Activated CD4-positive, alpha-beta T cell treated with anti-CD3 and anti-CD28 coated beads for 1 hour (primary cell): Measurements from ENCODE around the gene BCR.

Experiments used
- DNase-seq: peaks from one replicate; pipeline ENCODE4 v3.0.0-alpha.2; 2020

BCR gene

DNA sequence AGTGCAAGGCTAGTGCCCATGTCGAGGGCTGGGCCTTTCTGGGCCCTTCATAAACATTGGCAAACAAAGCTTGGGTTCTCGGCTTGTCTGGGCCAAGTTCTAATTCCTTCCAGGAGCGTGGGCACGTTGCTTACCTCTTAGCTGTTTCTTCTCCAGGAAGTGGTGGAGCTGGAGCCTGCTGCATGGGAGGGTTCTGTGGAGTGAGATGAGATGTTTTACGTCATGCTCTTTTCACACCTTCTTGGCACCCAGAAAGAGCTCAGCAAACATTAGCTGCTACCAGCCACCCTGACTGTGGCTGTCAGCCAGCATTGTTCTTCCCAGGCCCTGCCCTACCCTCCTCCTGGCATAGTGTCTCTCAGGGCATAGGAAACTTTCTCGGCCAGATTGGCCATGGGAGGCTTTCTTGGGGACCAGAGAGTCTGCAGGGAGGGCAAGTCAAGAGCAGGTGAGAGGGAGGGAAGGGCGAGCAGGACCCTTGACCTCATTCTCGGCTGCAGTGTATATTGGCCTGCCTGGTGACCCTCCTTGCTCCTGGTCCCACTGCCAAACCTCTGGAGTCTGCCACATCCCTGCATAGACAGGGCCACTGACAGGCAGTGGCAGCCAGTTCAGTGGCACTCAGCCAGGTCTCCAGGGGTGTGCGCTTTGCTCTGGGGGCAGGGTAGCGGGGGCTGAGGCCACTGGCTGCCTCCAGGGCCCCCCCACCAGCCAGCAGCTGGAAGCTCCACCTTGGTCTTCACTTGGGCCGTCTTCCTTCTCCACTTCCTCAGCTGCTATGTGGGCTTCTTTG lies 98.8 kb downstream of the BCR start:
- DNase-seq: no peak

DNA sequence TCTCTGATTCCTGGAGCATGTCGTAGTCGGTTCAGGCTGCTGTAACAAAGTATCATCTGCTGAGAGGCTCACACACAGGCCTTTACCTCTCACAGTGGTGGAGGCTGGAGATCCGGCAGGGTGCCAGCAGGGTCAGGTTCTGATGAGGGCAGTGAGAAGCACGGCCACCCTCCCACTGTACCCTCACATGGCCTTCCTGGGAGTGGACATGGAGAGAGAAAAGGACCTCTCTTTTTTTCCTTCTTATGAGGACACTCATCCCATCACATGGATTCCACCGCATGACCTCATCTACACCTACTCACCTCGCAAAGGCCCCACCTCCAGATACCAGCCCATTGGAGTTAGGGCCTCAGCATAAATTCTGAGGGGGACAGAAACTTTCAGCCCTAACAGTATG lies 99.5 kb downstream of the BCR start:
- no peak for DNase-seq

- DNase-seq: no peak
These were observed 100.2 kb downstream of the BCR start for GRCh38 chr22:23280356-23281052.

GRCh38 chr22:23281053-23281405 lies 100.7 kb downstream of the BCR start:
- no peak for DNase-seq

GRCh38 chr22:23281406-23282088 lies 101.2 kb downstream of the BCR start:
- peak; percentile 71 for DNase-seq

DNA sequence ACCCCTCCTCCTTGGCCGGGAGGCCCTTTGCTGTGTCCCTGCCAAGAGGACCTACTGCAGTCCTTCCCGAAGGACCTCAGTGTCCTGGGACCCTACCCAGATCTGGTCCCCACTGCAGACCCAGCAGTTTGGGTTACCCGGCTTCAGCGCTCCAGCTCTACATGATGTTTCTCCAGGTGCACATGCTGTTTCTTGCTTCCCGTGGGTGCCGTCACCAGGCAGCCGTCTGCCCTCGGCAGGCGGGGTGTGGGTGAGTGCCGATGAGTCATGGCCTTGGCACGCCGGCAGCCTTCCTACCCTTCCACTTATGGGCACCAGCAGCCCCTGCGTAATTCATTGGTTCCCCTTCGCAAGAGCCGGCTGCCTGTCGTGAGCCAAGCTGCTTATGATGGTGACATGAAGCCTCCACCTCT lies 101.8 kb downstream of the BCR start:
- no peak for DNase-seq

DNA sequence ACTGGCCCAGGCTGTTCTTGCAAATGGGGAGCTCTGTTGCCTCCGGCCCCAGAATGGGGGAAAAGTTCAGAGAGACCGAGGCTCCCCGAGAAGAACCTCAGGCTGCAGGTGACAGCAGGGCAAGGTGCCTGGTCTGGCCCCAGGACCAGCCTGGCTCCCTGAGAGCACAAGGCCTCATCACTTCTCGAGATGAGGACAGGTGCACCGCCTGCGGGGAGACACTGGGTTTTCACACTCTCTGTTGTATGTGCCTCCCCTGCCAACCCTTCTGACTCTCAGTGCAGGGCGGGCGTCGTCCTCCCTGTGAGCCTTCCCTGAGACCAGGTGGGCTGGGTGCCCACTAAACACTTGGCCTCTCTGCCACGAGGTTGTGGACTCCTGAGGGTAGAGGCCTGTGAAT lies 102.2 kb downstream of the BCR start:
- no peak for DNase-seq

DNA sequence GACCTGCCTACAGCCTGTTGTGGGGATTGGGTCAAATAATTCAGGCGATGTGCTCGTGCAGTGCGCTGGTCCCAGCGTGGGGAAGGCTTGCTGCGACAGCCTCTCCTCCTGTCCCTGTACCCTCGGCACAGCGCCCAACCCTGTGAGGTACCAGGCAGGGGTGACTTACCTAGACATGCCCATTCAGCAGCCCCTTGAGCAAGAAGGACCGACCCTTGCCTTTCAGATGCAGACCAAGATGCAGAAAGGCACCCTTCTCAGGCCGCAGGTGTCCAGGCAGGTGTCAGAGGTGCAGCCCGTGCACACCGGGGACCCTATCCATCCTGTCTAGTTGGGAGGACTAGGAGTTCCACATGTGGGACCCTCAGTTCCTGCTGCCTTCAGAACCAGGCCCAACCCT lies 102.7 kb downstream of the BCR start:
- DNase-seq: no peak

DNA sequence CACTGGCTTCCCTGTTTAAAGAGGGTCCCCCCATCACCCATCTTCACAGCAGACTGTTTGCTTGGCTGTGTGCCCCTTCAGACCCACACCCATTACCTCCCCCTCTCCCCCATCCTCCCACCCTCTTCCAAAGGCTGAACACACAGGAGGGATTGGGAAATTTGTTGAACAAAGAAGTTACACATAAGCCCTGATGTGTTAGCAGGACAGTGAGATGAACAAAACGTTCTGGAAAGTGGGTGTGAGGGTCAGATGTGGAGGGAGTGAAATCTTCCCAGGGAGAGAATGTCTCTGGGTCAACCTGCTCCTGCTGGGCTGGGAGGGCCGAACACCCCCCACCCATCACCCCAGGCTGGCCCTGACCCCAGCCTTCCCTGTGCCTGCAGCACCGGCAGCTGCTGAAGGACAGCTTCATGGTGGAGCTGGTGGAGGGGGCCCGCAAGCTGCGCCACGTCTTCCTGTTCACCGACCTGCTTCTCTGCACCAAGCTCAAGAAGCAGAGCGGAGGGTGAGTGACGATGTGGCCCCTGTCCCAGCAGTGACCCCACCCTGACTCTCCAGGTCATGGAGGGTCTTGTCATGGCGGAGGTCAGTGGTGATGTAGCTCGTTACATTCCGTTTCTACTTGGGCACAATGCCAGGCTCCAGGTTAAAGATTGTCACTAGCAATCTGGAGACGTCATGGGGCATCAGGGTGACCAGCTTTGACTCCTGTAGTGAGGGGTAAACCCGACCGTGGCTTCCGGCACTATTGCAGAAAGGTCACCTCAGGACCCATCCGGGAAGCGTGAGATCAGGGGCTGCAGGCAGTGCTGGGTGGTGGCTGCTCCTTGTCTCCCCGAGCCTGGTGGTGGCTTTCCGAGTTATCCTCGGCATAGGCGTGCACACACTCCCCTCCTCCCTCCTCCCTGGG lies 103.5 kb downstream of the BCR start:
- DNase-seq: no peak

GRCh38 chr22:23284504-23285033 lies 104.3 kb downstream of the BCR start:
- DNase-seq: no peak

DNA sequence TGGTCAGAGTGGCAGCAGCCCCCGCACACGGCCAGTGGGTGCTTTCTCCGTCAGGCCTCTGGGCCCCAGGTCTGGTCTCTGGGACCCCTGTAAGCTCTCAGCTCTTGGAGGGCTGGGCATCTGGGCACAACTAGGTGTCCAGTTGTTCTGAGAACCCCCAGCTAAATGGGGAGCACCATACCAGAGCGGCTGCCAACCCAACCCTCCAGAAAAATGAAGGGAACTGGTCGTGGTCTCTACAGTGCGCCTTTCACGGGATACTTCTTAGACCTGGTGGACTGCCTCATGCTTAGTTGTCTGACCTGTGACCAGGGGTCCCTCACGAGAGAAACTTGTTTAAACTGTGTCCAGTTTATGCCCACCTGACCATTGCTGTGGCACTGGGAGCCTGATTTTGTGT lies 104.9 kb downstream of the BCR start:
- no peak for DNase-seq

DNA sequence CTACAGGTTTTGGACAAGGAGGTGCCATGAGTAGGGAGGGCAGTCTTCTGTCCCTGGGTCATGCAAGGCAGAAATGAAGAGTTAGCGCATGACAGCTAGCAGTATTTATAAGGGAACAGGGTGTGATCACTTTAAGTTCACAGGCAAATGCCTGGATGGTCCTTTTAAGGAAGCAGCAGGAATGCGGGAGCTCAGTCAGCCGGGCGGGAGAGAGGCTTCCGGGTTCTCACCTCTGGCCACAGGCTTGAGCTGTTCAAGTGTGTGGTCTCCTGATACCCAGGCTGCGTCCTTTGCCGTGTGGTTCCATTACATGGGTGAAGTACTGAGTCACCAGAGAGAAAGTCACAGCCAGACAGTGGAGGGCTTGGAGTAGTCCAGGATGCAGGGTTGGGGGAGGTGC lies 105.4 kb downstream of the BCR start:
- DNase-seq: no peak

DNA sequence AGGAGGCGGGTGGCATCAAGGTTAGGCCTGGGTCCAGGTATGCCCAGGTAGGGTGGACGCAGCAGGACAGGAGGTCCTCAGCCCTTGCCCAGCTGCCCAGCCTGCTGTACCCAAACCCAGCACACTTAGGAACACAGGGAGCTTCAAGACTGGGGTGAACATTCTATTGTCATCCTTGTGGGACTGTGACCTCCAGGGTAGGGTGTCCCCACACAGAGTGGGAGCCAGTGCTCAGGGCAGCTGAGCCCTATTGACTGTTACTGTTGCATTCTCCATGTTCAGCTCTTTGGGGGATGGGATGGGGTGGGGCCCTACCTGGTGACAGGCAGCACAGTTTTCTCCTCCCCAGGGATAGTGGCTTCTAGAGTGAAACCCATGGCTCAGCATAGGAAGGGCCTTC lies 106.0 kb downstream of the BCR start:
- DNase-seq: no peak

- DNase-seq: no peak
These were observed 107.1 kb downstream of the BCR start for GRCh38 chr22:23287136-23288095.

GRCh38 chr22:23288301-23289129 lies 108.2 kb downstream of the BCR start:
- no peak for DNase-seq

DNA sequence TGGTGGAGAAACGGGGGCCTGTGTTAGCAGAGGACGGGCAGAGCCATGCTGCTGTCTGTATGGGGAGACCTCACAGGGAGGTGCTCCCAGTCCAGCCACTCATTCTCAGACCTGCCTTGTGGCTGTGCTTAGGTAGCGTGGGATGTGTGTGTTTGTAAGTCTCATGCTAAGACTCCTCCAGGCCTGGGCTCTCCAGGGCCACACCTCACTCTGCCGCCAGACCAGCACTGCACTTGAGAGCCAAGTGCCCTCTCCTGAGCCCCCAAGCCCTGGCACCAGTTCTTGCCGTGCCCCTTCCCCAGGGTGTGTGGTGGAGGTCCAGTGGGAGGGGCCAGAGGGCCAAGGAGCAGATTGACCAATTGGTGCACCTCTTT lies 108.8 kb downstream of the BCR start:
- no peak for DNase-seq

- DNase-seq: peak; percentile 24
These were observed 109.8 kb downstream of the BCR start for GRCh38 chr22:23289851-23290724.

DNA sequence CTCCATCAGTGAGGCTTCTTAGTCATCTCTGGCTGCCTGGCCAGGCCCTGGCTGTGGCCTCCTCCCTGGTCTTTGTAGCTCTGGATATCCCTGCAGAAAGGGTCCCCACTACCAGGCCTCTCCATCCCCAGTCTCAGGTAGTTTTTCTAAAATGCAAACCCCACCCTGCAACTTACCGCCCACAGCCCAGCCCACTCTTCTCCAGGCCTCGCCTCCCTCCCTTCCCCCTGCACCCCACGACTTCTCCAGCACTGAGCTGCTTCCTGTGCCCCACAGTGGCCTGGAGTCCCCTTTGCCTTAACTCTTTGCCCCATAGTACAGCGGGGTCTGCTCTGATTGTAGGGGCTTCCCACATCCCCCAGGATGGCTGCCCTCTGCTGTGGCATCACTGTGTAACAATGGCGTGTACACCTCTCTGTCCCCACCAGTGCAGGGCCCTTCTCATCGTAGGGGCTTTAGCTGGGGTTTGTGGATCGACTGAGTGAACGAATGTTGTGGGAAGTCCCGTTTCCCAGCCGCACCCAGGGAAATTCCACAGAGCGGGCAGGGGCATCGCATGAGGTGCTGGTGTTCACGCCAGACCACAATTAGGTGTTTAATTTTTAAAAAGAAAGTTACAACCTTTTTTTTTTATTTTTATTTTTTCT lies 111.6 kb downstream of the BCR start:
- no peak for DNase-seq
